ENCODE data around the gene BCL7B. TPM values are rescaled to one million over a fixed set of nuclear protein-coding genes. Genes with fewer than 3 reads are reported as not detected.
"Not testable (repeated sequence)": the region's sequence is repeated elsewhere in the genome, so short reads cannot be mapped to it uniquely, and the experiment has no call there.

Gene BCL7B
- total RNA-seq, 1 donor from 2014 or later: 18.5 TPM

GRCh38 chr7:73532224-73532623 is 25.3 kb downstream of the BCL7B start:
- no peak for DNase-seq

DNA sequence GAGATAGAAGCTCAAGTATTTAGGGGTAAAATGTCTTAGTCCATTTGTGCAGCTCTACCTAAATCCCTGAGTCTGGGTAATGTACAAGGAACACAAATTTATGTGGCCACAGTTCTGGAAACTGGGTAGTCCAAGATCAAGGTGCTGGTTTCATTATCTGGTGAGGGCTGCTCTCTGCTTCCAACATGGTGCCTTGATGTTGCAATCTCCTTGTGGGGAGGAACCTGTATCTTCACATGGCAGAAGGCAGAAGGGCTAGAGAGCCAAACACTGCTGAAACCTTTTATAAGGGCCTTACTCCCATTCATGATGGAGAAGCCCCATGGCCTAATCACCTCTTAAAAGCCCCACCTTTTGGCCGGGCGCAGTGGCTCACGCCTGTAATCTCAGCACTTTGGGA is 26.7 kb downstream of the BCL7B start:
- no peak for DNase-seq

DNA sequence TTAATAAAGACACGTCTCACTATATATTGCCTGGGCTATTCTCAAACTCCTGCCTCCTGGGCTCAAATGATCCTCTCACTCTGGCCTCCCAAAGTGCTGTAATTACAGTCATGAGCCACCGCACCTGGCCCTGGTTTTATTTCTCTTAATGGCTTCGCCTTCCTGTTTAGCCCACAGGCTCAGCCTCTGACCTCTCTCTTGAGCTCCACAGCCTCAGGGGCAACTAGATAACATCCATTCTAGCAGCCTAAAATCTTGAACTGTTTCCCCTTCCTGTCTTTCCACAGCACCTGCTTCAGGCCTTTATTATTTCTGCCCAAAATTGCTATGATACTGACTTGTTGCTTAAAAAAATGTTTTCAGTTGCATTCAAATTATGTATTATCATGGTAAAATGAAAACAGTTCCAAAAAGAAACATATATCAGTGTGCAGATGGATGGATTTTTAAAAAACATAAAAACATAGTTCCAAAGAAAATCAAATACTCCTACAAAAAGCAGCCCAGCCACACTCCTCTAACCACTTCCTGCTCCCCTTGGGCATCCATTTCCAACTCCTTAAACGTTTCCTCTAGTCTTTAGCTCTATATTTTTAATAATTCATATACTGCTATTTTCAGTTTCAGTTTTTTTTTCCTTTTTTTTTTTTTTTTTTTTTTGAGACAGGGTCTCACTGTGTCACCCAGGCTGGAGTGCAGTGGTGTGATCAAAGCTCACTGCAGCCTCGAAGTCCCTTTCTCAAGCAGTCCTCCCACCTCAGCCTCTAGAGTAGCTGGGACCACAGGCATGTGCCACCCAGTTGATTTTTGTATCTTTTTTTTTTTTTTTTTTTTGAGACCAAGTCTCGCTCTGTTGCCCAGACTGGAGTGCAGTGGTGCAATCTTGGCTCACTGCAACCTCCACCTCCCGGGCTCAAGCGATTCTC is 30.3 kb downstream of the BCL7B start:
- DNase-seq: peak; percentile 72

- DNase-seq: not testable (repeated sequence)
These were observed 31.4 kb downstream of the BCL7B start for GRCh38 chr7:73526158-73526494.

DNA sequence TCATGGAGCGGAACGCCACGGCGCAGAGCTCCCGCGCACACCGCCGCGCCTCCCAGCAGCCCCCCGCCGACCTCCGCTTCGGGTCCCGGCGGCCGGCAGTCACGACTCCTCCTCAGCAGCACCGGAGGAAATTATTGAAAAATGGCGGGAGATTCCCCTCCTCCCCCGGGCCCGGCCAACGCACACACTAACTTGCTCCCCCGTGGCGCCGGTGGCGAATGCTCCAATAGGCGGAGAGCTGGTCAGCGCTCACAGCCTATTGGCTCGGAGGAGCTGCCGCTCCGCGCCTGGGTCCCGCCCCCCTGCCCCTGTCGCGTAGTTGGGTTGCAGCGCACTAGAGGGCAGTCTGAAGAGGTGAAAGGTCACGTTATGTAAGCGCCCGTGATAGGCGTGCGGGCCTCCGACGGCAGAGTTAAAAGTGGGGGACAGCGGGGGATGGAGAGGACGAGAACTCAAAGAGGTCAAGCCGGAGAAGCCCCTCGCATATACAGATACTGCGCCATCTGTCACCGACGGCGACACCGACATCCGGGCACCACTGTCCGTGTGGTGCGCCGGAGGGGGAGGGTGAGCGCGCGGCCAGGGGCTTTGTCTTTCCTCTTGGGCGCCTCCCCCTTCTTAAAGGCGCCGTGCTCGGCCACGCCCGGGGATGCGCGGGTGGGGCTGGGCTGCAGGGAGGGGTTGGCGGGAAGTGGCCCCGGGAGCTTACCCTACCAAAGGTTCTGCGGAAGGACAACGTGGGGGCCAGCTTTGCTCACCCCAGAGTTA is 35.2 kb downstream of the BCL7B start, which contains the start of gene BAZ1B:
Gene BAZ1B, minus strand, starts transcription at position 189 of the 768 bp plus-strand sequence. CDS start 360 bp downstream, outside the sequence.
- DNase-seq: peak; percentile 99

DNA sequence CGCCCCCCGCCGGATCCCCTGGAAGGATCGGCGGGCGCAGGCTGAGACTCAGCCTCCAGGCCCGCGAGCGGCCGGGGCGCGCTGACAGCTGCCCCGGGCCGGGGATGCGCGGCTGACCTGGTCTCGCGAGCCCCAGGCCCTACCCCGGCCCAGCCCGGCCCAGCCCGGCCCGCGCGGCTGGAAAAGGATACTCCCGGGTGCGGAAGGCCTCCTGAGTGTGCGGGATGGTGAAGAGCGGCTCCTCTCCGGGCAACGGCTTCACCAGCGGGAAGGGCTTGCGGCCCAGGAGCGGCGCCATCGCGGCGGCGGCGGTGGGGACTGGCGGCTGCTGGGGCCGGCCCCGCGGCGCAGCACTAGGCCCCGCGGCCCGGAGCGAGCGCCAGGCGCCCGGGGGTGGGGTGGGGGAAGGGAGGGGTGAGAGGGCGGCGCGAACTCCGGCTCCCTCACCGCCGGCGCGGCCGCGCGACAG is 35.8 kb downstream of the BCL7B start:
- DNase-seq: peak; percentile 58

- peak; percentile 29 for DNase-seq
These were observed 36.5 kb downstream of the BCL7B start for GRCh38 chr7:73520673-73521635.

- peak; percentile 19 for DNase-seq
These were observed 37.4 kb downstream of the BCL7B start for GRCh38 chr7:73519867-73520672.

- DNase-seq: no peak
These were observed 39.0 kb downstream of the BCL7B start for GRCh38 chr7:73518470-73518869.

DNA sequence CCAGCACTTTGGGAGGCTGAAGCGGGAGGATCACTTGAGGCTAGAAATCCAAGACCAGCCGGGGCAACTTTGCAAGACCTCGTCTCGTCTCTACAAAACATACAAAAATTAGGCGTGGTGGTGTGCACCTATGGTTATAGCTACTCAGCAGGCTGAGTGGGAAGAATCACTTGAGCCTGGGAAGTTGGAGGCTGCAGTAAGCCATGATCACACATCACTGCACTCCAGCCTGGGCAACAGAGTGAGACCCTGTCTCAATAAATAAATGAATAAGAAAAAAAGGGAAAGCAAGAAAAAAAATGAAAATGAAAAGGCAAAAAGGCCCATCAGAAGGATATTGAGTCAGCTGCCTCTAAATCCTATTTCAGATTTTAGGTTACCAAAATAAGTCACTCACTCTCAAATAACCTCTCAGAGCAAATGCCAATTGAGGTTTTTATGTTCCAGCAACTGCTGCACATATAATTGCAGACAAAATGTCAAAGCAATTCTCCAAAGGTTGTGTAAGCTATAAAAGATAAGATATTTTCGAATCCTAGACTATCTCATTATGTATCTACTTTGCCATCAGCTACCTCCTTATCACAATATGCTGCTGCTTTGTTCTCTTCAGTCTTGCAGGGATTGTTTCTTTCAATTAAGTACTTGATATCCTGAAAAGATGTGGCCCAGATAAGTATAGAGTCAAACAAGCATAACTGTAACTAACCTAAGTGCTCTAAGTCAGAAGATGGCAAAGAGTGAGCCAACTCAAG is 40.1 kb downstream of the BCL7B start:
- DNase-seq: no peak

DNA sequence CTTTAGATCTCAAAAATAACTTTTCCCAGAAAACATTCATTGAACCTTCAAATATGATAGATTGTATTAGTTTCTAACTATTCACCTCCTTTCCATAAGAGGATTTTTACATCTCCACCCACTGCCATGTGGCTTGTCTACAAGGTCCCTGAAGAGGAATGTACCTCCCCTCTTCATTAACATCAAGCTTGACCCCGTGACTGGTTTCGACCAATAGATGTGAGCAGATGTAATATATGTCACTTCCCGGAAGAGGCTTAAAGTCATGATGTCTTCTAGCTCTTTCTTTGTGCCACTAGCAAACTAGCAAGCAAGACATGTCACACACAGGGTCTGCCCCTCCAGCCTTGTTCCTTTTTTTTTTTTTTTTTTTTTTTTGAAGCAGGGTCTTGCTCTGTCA is 42.3 kb downstream of the BCL7B start:
- no peak for DNase-seq

GRCh38 chr7:73512018-73512780 is 45.3 kb downstream of the BCL7B start:
- DNase-seq: no peak

DNA sequence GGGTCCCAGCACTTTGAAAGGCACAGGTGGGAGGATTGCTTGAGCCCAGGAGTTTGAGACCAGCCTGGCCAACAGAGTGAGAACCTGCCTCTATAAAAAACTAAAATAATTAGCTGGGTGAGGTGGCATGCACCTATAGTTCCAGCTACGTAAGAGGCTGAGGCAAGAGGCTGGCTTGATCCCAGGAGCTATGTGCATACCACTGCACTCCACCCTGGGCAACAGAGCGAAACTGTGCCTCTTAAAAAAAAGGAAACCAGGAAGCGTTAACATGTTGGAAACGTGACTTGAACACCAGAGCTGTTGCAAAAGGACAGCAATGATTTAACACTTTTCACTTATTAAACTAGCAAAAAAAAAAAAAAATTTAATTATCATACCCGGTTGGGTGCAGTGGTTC is 48.0 kb downstream of the BCL7B start:
- DNase-seq: no peak

DNA sequence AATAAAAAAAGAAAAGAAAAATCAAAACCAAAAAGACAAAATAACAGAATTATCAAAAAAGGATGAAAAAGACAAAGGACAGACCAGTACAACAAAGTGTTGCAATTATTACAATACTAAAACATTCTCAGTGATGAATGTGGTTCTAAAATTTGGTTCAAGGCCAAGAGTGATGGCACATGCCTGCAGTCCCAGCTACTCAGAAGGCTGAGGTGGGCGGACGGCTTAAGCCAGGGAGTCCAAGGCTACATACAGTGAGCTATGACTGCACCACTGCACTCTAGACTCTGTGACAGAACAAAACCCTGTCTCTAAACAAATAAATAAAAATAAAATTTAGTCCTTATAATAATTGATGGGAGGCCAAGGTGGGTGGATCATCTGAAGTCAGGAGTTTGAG is 49.9 kb downstream of the BCL7B start:
- DNase-seq: no peak

DNA sequence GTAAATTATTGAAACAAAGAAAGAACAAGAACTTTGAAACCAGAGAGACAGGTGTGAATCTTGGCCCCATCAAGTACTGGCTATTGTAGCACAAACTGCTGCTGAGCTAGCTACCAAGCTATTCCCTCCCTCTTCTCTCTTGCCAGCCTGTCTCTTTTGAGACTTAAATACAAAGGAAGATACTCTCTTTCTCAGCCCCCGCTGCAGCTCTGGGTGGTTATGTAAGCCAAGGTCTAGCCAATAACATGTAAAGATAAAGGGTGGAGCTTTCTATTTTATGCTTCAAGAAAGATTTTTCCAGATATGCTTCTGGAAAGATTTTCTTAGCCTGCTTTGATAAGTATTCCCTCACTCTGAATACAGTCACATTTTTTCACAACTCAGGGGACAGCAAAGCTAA is 52.6 kb downstream of the BCL7B start:
- DNase-seq: no peak

GRCh38 chr7:73504017-73504416 is 53.5 kb downstream of the BCL7B start:
- peak; percentile 39 for DNase-seq

DNA sequence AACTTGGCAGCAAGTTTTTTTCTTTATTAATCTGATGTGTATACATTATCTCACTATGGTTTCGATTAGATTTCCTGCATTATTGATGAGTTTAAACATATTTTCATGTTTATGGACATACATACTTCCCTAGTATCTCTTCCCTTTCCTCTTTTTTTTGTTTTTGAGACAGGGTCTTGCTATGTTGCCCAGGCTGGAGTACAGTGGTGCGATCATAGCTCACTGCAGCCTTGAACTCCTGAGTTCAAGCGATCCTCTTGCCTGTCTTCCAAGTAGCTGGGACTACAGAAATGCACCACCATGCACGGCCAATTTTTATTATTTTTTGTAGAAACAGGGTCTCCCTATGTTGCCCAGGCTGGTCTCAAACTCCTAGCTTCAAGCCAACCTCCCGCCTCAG is 54.3 kb downstream of the BCL7B start:
- no peak for DNase-seq

- no peak for DNase-seq
These were observed 60.9 kb downstream of the BCL7B start for GRCh38 chr7:73496626-73497025.

DNA sequence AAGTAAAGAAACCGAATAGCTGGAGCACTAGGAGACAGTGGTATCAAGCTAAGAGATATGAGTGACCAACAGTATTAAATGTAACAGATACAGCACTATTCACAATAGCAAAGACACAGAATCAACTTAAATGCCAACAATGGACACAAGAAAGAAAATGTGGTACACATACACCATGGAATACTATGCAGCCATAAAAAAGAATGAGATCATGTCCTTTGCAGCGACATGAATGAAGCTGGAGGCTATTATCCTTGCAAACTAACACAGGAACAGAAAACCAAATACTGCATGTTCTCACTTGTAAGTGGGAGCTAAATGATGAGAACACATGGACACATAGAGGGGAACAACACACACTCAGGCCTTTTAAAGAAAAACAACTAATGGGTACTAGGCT is 62.0 kb downstream of the BCL7B start:
- DNase-seq: not testable (repeated sequence)

DNA sequence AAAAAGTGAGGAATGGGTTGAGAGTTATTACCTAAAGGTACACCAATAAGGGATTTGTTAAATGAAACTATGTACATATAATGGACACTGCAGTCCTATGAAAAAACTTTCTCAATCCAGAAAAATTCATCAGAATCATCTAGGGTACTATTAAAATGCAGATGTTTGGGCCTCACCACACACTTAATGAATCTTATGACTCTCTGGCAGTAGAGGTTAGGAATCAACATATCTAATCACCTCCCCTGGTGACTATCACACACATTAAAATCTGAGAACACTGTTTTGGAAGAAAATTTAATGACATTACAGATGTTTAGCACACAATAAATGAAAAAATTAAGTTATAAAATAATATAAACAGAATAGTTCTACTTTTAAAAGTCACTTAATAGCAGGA is 67.5 kb downstream of the BCL7B start:
- DNase-seq: no peak

Data from dermis blood vessel endothelial cell (primary cell).